IPS-18c (cell line): ENCODE measurements around the gene IRF2.

Experiments used
- H3K4me3 ChIP-seq: 2 replicates; pipeline ENCODE4 v1.7.0; 2013; ENCODE audit warnings: low read depth, mild to moderate bottlenecking, low read length, moderate library complexity; ENCODE audit not compliant: insufficient read depth
- H3K9me3 ChIP-seq: one replicate; pipeline ENCODE4 v1.6.1; 2013; ENCODE audit warnings: mild to moderate bottlenecking, low read length, moderate library complexity; ENCODE audit not compliant: control insufficient read depth, insufficient read depth

IRF2 gene

GRCh38 chr4:184459413-184459812 is 14.9 kb downstream of the IRF2 start:
- H3K4me3 ChIP-seq: no peak overlapping the region
- H3K9me3 ChIP-seq: no peaks in the 10 kb centered on the region

DNA sequence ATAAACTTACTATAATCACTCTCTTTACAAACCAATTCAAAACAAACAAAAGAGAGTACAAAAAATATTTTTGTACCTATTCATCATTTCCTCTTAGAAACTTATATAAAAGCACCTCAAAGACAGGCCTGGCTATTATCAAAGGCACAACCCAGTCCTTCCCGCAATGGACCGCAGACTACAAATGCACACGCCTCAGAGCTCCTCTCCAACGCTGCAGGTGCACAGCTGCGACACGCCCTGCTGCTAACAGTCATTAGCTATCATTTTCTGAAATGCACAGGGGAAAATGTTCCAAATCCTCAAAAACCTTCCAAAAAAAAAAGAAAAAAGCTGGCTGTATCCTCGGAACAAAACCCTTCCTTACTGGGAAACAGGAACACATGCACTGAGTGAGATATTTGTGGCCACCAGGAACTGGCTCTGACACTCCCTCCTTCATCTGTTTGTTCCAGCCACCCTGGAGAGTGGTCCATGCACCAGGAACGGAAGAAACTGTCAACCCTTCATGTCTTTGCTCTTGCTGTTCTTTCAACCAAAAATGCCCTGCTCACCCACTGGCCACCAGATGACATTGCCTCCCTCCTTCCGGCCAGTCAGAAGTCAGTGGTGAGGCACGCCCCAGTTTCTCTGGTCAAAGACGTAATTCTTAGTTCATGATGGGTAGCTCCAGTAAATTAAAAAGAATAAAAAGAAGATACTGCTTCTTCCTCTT is 16.7 kb downstream of the IRF2 start:
- H3K4me3 ChIP-seq: no peak overlapping the region
- H3K9me3 ChIP-seq: no peaks in the 10 kb centered on the region

DNA sequence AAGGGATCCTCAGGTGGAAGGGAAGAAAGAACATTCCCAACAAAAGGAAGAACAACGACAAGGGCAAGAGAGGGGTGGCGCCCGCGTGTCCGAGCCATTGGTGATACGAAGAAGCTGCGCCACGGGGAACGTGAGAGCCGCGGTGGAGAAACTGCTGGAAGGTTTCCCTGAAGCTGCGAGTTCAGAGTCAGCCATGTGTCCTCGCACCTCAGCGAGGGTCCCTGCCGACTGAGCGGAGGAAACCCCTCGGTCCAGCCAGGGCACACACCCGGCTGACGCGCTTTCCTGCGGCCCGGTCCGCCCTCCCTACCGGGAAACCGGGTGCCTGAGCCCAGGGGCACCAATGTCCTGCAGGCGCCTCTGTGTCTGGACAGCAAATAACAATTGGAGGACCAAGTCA is 18.0 kb downstream of the IRF2 start:
- Histone ChIP-seq H3K4me3 (no peak overlapping the region), H3K9me3 (no peaks in the 10 kb centered on the region)

DNA sequence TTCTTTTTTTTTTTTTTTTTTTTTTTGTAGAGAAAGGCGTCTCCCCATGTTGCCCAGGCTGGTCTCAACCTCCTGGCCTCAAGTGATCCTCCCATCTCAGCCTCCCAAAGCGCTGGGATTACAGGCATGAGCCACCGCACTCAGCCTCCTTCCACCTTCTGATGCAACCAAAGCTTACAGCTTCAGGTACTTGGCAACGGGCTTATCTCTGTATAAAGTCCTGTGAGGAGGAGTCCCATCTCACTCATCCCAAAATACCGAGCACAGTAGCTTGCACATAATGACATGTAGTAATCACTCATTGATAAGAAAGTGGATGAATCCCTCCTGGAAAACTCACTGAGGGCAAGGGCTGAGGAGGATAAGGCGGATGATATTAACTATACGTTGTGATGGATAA is 19.1 kb downstream of the IRF2 start:
- Histone ChIP-seq H3K4me3 (no peak overlapping the region), H3K9me3 (no peaks in the 10 kb centered on the region)

- Histone ChIP-seq H3K9me3 (no peaks in the 10 kb centered on the region), H3K4me3 (no peak overlapping the region)
These were observed 20.8 kb downstream of the IRF2 start for GRCh38 chr4:184453365-184454160.

DNA sequence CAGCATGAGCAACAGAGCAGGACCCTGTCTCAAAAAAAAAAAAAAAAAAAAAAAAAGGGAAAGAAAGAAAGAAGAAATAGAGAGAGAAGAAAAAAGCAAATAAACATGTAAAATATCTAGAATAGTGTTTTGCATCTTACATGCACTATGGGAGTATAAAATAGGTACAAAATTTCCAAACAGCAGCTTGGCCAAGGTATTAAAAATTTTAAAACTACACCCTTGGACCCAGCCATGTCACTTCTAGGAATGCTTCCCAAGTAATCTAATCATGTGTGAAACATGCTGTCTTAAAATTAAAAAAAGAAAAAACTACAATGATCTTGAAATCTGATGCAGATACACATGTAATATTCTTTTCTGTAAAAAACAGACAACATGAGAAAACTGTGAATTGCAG is 21.6 kb downstream of the IRF2 start:
- Histone ChIP-seq H3K4me3 (no peak overlapping the region), H3K9me3 (no peaks in the 10 kb centered on the region)

DNA sequence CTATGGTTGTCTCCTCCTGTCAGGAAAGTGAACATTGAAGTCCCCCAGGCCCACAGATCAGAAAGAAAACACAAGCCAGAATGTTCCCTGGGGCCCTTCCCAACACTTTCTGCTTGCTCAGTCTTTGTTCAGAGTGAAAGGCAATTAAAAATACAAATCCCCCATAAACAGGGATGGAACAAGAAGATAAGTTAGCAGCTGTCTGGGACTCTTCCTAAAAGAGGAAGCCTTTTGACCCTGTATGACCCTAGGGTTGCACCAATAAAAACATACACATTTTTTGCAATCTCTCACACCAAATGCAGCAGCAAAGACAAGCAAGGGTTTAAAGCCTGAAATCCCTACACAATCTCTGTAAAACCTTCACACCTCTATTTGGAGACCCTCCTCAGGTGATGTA is 22.6 kb downstream of the IRF2 start:
- H3K9me3 ChIP-seq: no peaks in the 10 kb centered on the region

GRCh38 chr4:184450743-184451535 is 23.4 kb downstream of the IRF2 start:
- Histone ChIP-seq H3K9me3 (no peaks in the 10 kb centered on the region), H3K4me3 (no peak overlapping the region)

More for the DNA sequence above, 22.6 kb downstream of the IRF2 start:
- H3K4me3 ChIP-seq: no peak overlapping the region

DNA sequence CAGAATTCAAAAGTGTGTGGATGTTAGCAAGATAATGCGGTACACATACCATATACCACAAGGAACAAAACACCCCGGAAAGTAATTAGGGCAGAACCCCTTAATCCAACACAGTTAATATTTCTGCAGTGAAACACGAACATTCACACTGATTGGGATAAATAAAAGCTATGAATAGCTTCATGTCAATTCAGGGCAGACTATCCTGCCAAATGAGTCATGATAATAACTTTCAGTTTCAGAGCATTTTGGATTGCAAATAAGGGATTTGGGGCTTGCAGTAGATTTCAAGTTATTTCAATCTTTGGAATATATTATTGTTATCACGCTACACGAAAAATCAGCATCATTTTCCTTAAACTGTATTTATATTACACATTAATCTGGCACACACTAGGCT is 24.3 kb downstream of the IRF2 start:
- no peaks in the 10 kb centered on the region for H3K9me3 ChIP-seq
- H3K4me3 ChIP-seq: no peak overlapping the region

- H3K9me3 ChIP-seq: no peaks in the 10 kb centered on the region
- no peak overlapping the region for H3K4me3 ChIP-seq
These were observed 25.5 kb downstream of the IRF2 start for GRCh38 chr4:184448821-184449220.

- H3K9me3 ChIP-seq: no peaks in the 10 kb centered on the region
- no peak overlapping the region for H3K4me3 ChIP-seq
These were observed 26.2 kb downstream of the IRF2 start for GRCh38 chr4:184448141-184448540.

- Histone ChIP-seq H3K4me3 (no peak overlapping the region), H3K9me3 (no peaks in the 10 kb centered on the region)
These were observed 26.7 kb downstream of the IRF2 start for GRCh38 chr4:184447664-184448063.

DNA sequence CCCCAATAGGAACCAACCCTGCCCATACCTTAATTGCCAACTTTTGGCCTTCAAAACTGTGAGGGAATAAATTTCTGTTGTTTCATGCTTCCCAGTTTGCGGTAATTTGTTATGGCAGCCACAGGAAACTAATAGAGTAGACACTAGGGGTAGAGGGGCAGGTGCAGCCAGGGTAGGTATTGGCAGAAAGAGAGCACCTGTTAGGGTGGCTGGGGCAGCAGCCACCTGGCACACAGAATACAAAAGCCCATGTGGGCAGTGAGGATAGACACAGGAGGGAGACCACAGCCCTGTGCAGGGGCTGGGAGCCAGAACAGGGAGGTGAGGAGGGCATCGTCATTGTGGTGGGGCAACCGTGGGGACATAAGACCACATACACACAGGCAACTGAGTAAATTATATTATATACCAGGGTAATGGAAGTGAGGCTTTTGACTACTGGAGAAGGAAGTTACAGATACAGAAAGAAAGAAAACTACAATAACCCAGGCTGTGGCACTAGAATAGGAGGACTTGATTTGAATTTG is 28.2 kb downstream of the IRF2 start:
- Histone ChIP-seq H3K9me3 (no peaks in the 10 kb centered on the region), H3K4me3 (no peak overlapping the region)

- Histone ChIP-seq H3K4me3 (no peak overlapping the region), H3K9me3 (no peaks in the 10 kb centered on the region)
These were observed 29.4 kb downstream of the IRF2 start for GRCh38 chr4:184444953-184445309.

GRCh38 chr4:184444215-184444952 is 30.0 kb downstream of the IRF2 start:
- Histone ChIP-seq H3K9me3 (no peaks in the 10 kb centered on the region), H3K4me3 (no peak overlapping the region)

DNA sequence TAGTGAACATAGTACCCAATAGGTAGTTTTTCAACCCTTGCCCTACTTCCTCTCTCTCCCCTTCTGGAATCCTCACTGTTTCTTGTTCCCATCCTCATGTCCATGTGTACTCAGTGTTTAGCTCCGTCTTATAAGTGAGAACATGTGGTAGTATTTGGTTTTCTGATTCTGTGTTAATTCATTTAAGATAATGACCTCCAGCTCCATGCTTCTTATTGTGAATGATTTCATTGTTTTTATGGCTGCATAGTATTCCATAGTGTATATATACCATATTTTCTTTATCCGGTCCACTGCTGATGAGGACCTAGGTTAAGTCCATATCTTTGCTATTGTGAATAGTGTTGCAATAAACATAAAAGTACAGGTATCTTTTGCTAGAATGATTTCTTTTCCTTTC is 31.0 kb downstream of the IRF2 start:
- Histone ChIP-seq H3K4me3 (no peak overlapping the region), H3K9me3 (no peaks in the 10 kb centered on the region)

GRCh38 chr4:184442314-184442635 is 32.1 kb downstream of the IRF2 start:
- no peak overlapping the region for H3K4me3 ChIP-seq

More at GRCh38 chr4:184442314-184442635, 32.1 kb downstream of the IRF2 start:
- H3K9me3 ChIP-seq: no peaks in the 10 kb centered on the region
